HG02840 (cell line): ENCODE data around the gene SEPTIN5.

ENCODE experiments used
- ATAC-seq: cut with Tn5 transposase; IDR thresholded peaks from one replicate; pipeline ENCODE4 v1.9.1; 2021; ENCODE audit warnings: mild to moderate bottlenecking, moderate library complexity, moderate number of reproducible peaks; ENCODE audit not compliant: unreplicated experiment, low FRiP score

The SEPTIN5 gene

GRCh38 chr22:19745155-19746101 is 31.1 kb downstream of the SEPTIN5 start:
- ATAC-seq = no peak

- no peak for ATAC-seq
Measured at GRCh38 chr22:19746726-19747125, 32.4 kb downstream of the SEPTIN5 start.

- ATAC-seq = no peak
Measured at GRCh38 chr22:19747551-19747950, 33.2 kb downstream of the SEPTIN5 start.

GRCh38 chr22:19748139-19748538 is 33.8 kb downstream of the SEPTIN5 start:
- no peak for ATAC-seq

- no peak for ATAC-seq
Measured at GRCh38 chr22:19748991-19749664, 34.8 kb downstream of the SEPTIN5 start.

GRCh38 chr22:19749876-19750275 is 35.6 kb downstream of the SEPTIN5 start:
- no peak for ATAC-seq

GRCh38 chr22:19750507-19751490 is 36.5 kb downstream of the SEPTIN5 start:
- no peak for ATAC-seq

GRCh38 chr22:19751497-19752245 is 37.4 kb downstream of the SEPTIN5 start:
- ATAC-seq = no peak

GRCh38 chr22:19753090-19753842 is 39.0 kb downstream of the SEPTIN5 start:
- no peak for ATAC-seq

GRCh38 chr22:19753996-19754700 is 39.8 kb downstream of the SEPTIN5 start:
- no peak for ATAC-seq

GRCh38 chr22:19754701-19755144 is 40.4 kb downstream of the SEPTIN5 start:
- ATAC-seq = no peak

GRCh38 chr22:19755145-19755710 is 40.9 kb downstream of the SEPTIN5 start:
- ATAC-seq = no peak

GRCh38 chr22:19755722-19756287 is 41.5 kb downstream of the SEPTIN5 start:
- no peak for ATAC-seq

- no peak for ATAC-seq
Measured at GRCh38 chr22:19756288-19757128, 42.2 kb downstream of the SEPTIN5 start.

GRCh38 chr22:19757140-19757984 is 43.1 kb downstream of the SEPTIN5 start:
- no peak for ATAC-seq
